Ishikawa (cell line): ENCODE results near the gene DGKD.

Source experiments
- CREB1 ChIP-seq: IDR thresholded peaks from 2 replicates; pipeline ENCODE4 v1.6.1; 2012; ENCODE audit warnings: low read depth
- EGR1 ChIP-seq: IDR thresholded peaks from 2 replicates; pipeline ENCODE4 v1.6.1; 2012
- EP300 ChIP-seq: IDR thresholded peaks from 2 replicates; pipeline ENCODE4 v1.6.1; 2012; ENCODE audit warnings: borderline replicate concordance
- FOXM1 ChIP-seq: IDR thresholded peaks from 2 replicates; pipeline ENCODE4 v1.6.1; 2012; ENCODE audit warnings: low read depth, borderline replicate concordance
- TAF1 ChIP-seq: IDR thresholded peaks from 2 replicates; pipeline ENCODE4 v1.6.1; 2012; ENCODE audit warnings: low read depth, mild to moderate bottlenecking
- TEAD4 ChIP-seq: IDR thresholded peaks from 2 replicates; pipeline ENCODE4 v1.6.1; 2012
- ZBTB7A ChIP-seq: IDR thresholded peaks from 2 replicates; pipeline ENCODE4 v1.6.1; 2012; ENCODE audit warnings: low read depth
- TF ChIP-seq, protein P1 (sequence below): IDR thresholded peaks from 2 replicates; pipeline ENCODE4 v1.6.1; 2012; ENCODE audit warnings: low read depth, mild to moderate bottlenecking
- TF ChIP-seq, protein P2 (sequence below): IDR thresholded peaks from 2 replicates; pipeline ENCODE4 v1.6.1; 2012
- TF ChIP-seq, protein P3 (sequence below): IDR thresholded peaks from 2 replicates; pipeline ENCODE4 v1.6.1; 2012

DNA sequence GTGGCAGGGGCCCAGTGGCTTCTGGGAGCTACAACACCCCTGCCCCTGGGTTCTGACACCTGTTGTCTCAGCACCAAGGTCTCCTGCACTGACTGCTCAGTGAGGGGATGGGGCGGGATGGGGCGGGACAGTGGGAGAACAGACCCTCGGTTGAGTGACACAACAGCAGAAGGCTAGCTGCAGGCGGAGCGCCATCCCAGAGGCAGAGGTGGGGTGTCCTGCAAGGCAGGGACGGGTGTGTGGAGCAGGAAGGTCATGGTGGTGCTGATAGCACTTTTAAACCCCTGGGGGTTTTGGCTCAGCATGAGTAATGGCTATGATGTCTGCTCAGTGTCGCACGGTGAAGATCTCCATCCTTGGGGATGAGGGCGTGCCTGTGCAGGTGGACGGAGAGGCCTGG is 105.1 kb downstream of the DGKD start:
- TF ChIP-seq EGR1 (no peak), FOXM1 (no peak), EP300 (no peak), TAF1 (no peak), CREB1 (no peak), TEAD4 (no peak), ZBTB7A (no peak)
- TF ChIP-seq, protein P1, sequence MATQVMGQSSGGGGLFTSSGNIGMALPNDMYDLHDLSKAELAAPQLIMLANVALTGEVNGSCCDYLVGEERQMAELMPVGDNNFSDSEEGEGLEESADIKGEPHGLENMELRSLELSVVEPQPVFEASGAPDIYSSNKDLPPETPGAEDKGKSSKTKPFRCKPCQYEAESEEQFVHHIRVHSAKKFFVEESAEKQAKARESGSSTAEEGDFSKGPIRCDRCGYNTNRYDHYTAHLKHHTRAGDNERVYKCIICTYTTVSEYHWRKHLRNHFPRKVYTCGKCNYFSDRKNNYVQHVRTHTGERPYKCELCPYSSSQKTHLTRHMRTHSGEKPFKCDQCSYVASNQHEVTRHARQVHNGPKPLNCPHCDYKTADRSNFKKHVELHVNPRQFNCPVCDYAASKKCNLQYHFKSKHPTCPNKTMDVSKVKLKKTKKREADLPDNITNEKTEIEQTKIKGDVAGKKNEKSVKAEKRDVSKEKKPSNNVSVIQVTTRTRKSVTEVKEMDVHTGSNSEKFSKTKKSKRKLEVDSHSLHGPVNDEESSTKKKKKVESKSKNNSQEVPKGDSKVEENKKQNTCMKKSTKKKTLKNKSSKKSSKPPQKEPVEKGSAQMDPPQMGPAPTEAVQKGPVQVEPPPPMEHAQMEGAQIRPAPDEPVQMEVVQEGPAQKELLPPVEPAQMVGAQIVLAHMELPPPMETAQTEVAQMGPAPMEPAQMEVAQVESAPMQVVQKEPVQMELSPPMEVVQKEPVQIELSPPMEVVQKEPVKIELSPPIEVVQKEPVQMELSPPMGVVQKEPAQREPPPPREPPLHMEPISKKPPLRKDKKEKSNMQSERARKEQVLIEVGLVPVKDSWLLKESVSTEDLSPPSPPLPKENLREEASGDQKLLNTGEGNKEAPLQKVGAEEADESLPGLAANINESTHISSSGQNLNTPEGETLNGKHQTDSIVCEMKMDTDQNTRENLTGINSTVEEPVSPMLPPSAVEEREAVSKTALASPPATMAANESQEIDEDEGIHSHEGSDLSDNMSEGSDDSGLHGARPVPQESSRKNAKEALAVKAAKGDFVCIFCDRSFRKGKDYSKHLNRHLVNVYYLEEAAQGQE = no peak
- TF ChIP-seq, protein P2, sequence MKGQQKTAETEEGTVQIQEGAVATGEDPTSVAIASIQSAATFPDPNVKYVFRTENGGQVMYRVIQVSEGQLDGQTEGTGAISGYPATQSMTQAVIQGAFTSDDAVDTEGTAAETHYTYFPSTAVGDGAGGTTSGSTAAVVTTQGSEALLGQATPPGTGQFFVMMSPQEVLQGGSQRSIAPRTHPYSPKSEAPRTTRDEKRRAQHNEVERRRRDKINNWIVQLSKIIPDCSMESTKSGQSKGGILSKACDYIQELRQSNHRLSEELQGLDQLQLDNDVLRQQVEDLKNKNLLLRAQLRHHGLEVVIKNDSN = no peak
- TF ChIP-seq, protein P3, sequence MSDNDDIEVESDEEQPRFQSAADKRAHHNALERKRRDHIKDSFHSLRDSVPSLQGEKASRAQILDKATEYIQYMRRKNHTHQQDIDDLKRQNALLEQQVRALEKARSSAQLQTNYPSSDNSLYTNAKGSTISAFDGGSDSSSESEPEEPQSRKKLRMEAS = no peak
